Hepatocyte (in vitro differentiated cells): ENCODE measurements around the gene CDK5. TPM values are rescaled to one million over a fixed set of nuclear protein-coding genes. Genes with fewer than 3 reads are reported as not detected.
"Not testable (repeated sequence)": the region's sequence is repeated elsewhere in the genome, so short reads cannot be mapped to it uniquely, and the experiment has no call there.

Source experiments
- DNase-seq: peaks from one replicate; pipeline ENCODE4 v3.0.0-alpha.2; 2016; ENCODE audit warnings: low spot score
- H2AFZ ChIP-seq: fragments of 200-600 bp; sonication (generic); 2 replicates; pipeline ENCODE4 v1.6.0; 2016; ENCODE audit warnings: antibody characterized with exemption, mild to moderate bottlenecking
- H3K27ac ChIP-seq: fragments of 200-600 bp; sonication (generic); 2 replicates; pipeline ENCODE4 v1.5.1; 2016; ENCODE audit warnings: mild to moderate bottlenecking
- H3K27me3 ChIP-seq: fragments of 200-600 bp; sonication (generic); 2 replicates; pipeline ENCODE4 v1.6.1; 2016
- H3K36me3 ChIP-seq: fragments of 200-600 bp; sonication (generic); replicated peaks from 2 replicates; pipeline ENCODE4 v1.5.1; 2016; ENCODE audit warnings: low read depth; ENCODE audit not compliant: insufficient read depth
- H3K4me1 ChIP-seq: fragments of 200-600 bp; sonication (generic); 2 replicates; pipeline ENCODE4 v1.5.1; 2016; ENCODE audit warnings: mild to moderate bottlenecking, moderate library complexity; ENCODE audit not compliant: insufficient read depth
- H3K4me2 ChIP-seq: fragments of 200-600 bp; sonication (generic); 2 replicates; pipeline ENCODE4 v1.6.0; 2016
- H3K4me3 ChIP-seq: fragments of 200-600 bp; sonication (generic); 2 replicates; pipeline ENCODE4 v1.5.1; 2016; ENCODE audit warnings: mild to moderate bottlenecking
- H3K79me2 ChIP-seq: fragments of 200-600 bp; sonication (generic); 2 replicates; pipeline ENCODE4 v1.6.0; 2017; ENCODE audit warnings: mild to moderate bottlenecking
- H3K9me2 ChIP-seq: fragments of 200-600 bp; sonication (generic); replicated peaks from 2 replicates; pipeline ENCODE4 v1.6.0; 2017; ENCODE audit warnings: mild to moderate bottlenecking; ENCODE audit not compliant: insufficient read depth
- H3K9me3 ChIP-seq: fragments of 200-600 bp; sonication (generic); 2 replicates; pipeline ENCODE4 v1.5.1; 2016; ENCODE audit warnings: low read depth, mild to moderate bottlenecking
- H4K20me1 ChIP-seq: fragments of 200-600 bp; sonication (generic); 2 replicates; pipeline ENCODE4 v1.6.0; 2016; ENCODE audit warnings: mild to moderate bottlenecking; ENCODE audit not compliant: insufficient read depth, poor library complexity, severe bottlenecking
- CTCF ChIP-seq: fragments of 200-600 bp; sonication (generic); IDR thresholded peaks from 2 replicates; pipeline ENCODE4 v1.5.1; 2016; ENCODE audit warnings: antibody characterized with exemption, mild to moderate bottlenecking; ENCODE audit not compliant: poor library complexity
- EZH2 ChIP-seq: fragments of 200-600 bp; sonication (generic); IDR thresholded peaks from 2 replicates; pipeline ENCODE4 v1.6.1; 2016; ENCODE audit warnings: antibody characterized with exemption, mild to moderate bottlenecking, borderline replicate concordance
- EZH2phosphoT487 ChIP-seq: fragments of 200-600 bp; sonication (generic); IDR thresholded peaks from one replicate; pipeline ENCODE4 v1.6.1; 2018; ENCODE audit warnings: antibody characterized with exemption, mild to moderate bottlenecking, low read depth, moderate library complexity; ENCODE audit not compliant: unreplicated experiment, severe bottlenecking
- WGBS: methylation state at CpG from one replicate; pipeline ENCODE4 v1.1.6; 2016; ENCODE audit warnings: low lambda C conversion rate; ENCODE audit errors: missing lambda C conversion rate; 5-methylcytosine and 5-hydroxymethylcytosine counted together
- polyA plus RNA-seq: library from polyadenylated mRNA; unstranded; fragments of >200 nt; fragmentation: Nextera tagmentation; extraction: Ambion mirVana; gene quantifications from 2 replicates; pipeline ENCODE4 v1.2.1, GENCODE V29; 2016
- total RNA-seq: library from RNA; depleted of rRNA; stranded (reverse); fragments of >200 nt; gene quantifications from 2 replicates; pipeline ENCODE4 v1.2.3, GENCODE V29; 2014

Gene CDK5
- total and polyA plus RNA-seq, 2 experiments from 2014 or later = 17.4 to 29.4 TPM

- peak overlapping the region; percentile 78 for H3K4me2 ChIP-seq
- 25% methylated on average over 4 of the region's 26 CpGs for WGBS
- peaks cover 37% of the 10 kb centered on the region for H3K4me1 ChIP-seq
- DNase-seq = no peak
- H3K36me3 ChIP-seq = no peaks in the 10 kb centered on the region
- no peaks in the 10 kb centered on the region for H4K20me1 ChIP-seq
- no peak for TF ChIP-seq EZH2phosphoT487
- no peak for TF ChIP-seq EZH2
- no peak for TF ChIP-seq CTCF
- H3K9me3 ChIP-seq = no peaks in the 10 kb centered on the region
- no peaks in the 10 kb centered on the region for H3K9me2 ChIP-seq
- H2AFZ ChIP-seq = no peak overlapping the region
- peaks cover 8% of the 10 kb centered on the region for H3K27me3 ChIP-seq
- no peak overlapping the region for H3K4me3 ChIP-seq
- H3K27ac ChIP-seq = peak overlapping the region; percentile 79
- no peaks in the 10 kb centered on the region for H3K79me2 ChIP-seq
Measured at GRCh38 chr7:151013356-151013732, 44.4 kb downstream of the CDK5 start.

- H3K27ac ChIP-seq = peak overlapping the region; percentile 79
- H3K9me2 ChIP-seq = no peaks in the 10 kb centered on the region
- H3K4me1 ChIP-seq = peaks cover 35% of the 10 kb centered on the region
- no peak overlapping the region for H2AFZ ChIP-seq
- peak overlapping the region; percentile 78 for H3K4me2 ChIP-seq
- H4K20me1 ChIP-seq = no peaks in the 10 kb centered on the region
- TF ChIP-seq EZH2phosphoT487 = no peak
- TF ChIP-seq EZH2 = no peak
- peak; percentile 56 for TF ChIP-seq CTCF
- H3K4me3 ChIP-seq = no peak overlapping the region
- H3K79me2 ChIP-seq = no peaks in the 10 kb centered on the region
- peak; percentile 72 for DNase-seq
- H3K36me3 ChIP-seq = no peaks in the 10 kb centered on the region
- 31% methylated on average over 23 of the region's 23 CpGs for WGBS
- no peaks in the 10 kb centered on the region for H3K9me3 ChIP-seq
- H3K27me3 ChIP-seq = peaks cover 8% of the 10 kb centered on the region
Measured at GRCh38 chr7:151012911-151013347, 44.8 kb downstream of the CDK5 start.

GRCh38 chr7:151012031-151012692 is 45.5 kb downstream of the CDK5 start:
- DNase-seq = peak; percentile 73
- H3K9me3 ChIP-seq = no peaks in the 10 kb centered on the region
- peak overlapping the region; percentile 79 for H3K27ac ChIP-seq
- no peaks in the 10 kb centered on the region for H4K20me1 ChIP-seq
- H3K27me3 ChIP-seq = peaks cover 2% of the 10 kb centered on the region
- no peaks in the 10 kb centered on the region for H3K36me3 ChIP-seq
- H2AFZ ChIP-seq = no peak overlapping the region
- H3K4me2 ChIP-seq = peak overlapping the region; percentile 78
- peaks cover 33% of the 10 kb centered on the region for H3K4me1 ChIP-seq
- no peak overlapping the region for H3K4me3 ChIP-seq
- no peaks in the 10 kb centered on the region for H3K79me2 ChIP-seq
- H3K9me2 ChIP-seq = no peaks in the 10 kb centered on the region
- 67% methylated on average over 6 of the region's 6 CpGs for WGBS
- TF ChIP-seq EZH2phosphoT487 (no peak), CTCF (no peak), EZH2 (no peak)

GRCh38 chr7:151011616-151012015 is 46.1 kb downstream of the CDK5 start:
- H3K79me2 ChIP-seq, H3K9me3 ChIP-seq, H3K4me3 ChIP-seq, H4K20me1 ChIP-seq, H3K9me2 ChIP-seq, H3K36me3 ChIP-seq, H3K27me3 ChIP-seq, H2AFZ ChIP-seq, DNase-seq: not testable (repeated sequence)
- Histone ChIP-seq H3K4me2 (peak overlapping the region; percentile 70), H3K27ac (peak overlapping the region; percentile 50), H3K4me1 (peaks cover 33% of the 10 kb centered on the region)
- 87% methylated on average over 12 of the region's 12 CpGs for WGBS
